Prostate gland (tissue), 2 donors: Measurements from ENCODE around the gene USP9X. TPM values are rescaled to one million over a fixed set of nuclear protein-coding genes. Genes with fewer than 3 reads are reported as not detected.
A peak's percentile ranks its signal among the peaks of the same experiment; 100 is the strongest.

Experiments
- DNase-seq: peaks from one replicate; pipeline ENCODE4 v3.0.0-alpha.2; 2019; ENCODE audit warnings: low spot score
- H3K27ac ChIP-seq, 2 donors: fragments of 200-600 bp; sonication (generic); 2 replicates each; pipeline ENCODE4 v1.5.1; 2017 to 2019
- H3K27me3 ChIP-seq: fragments of 200-600 bp; sonication (generic); replicated peaks from 2 replicates; pipeline ENCODE4 v1.5.1; 2019; ENCODE audit not compliant: insufficient read depth
- H3K36me3 ChIP-seq, 2 donors: fragments of 200-600 bp; sonication (generic); 1 replicate in 1 of 2; 2 replicates in 1 of 2; pipeline versions ENCODE4 v1.5.1 to v1.8.1; 2017 to 2019
- H3K4me1 ChIP-seq: fragments of 200-600 bp; sonication (generic); replicated peaks from 2 replicates; pipeline ENCODE4 v1.5.1; 2019
- H3K4me3 ChIP-seq, 2 donors: fragments of 200-600 bp; sonication (generic); 2 replicates each; pipeline ENCODE4 v1.5.1; 2017 to 2019
- H3K9me3 ChIP-seq: fragments of 200-600 bp; sonication (generic); 2 replicates; pipeline ENCODE4 v1.5.1; 2017
- CTCF ChIP-seq, 4 experiments: fragments of 200-600 bp in 2 of 4; fragments of 450-650 bp in 2 of 4; sonication (generic) in 2 of 4; IDR thresholded peaks; 1 replicate in 3 of 4; 2 replicates in 1 of 4; pipeline ENCODE4 v1.5.1; 2016 to 2019; ENCODE audit warnings: antibody characterized with exemption in 4 of 4, mild to moderate bottlenecking in 2 of 4, moderate library complexity in 2 of 4
- POLR2A ChIP-seq: fragments of 450-650 bp; IDR thresholded peaks from one replicate; pipeline ENCODE4 v1.6.1; 2016; ENCODE audit warnings: antibody characterized with exemption, mild to moderate bottlenecking
- POLR2AphosphoS5 ChIP-seq: sonication (generic); formaldehyde crosslinking; IDR thresholded peaks from one replicate; pipeline ENCODE4 v1.6.1; 2017; ENCODE audit warnings: antibody characterized with exemption
- WGBS: methylation state at CpG from one replicate; pipeline ENCODE4 v1.1.5; 2018; 5-methylcytosine and 5-hydroxymethylcytosine counted together
- intact Hi-C: fragments of 100-400 bp; cut with DNase I; formaldehyde crosslinking; loops from one replicate; pipeline ENCODE4 v1.14.2; 2022
- total RNA-seq, 2 donors: library from RNA; depleted of rRNA; stranded (reverse); fragments of >200 nt; gene quantifications; one replicate each; pipeline ENCODE4 v1.1.0, GENCODE V29; 2016

USP9X gene
- total RNA-seq, 2 donors from 2014 or later = 47.9 to 115 TPM

GRCh38 chrX:41152221-41152620, 67.0 kb downstream of the USP9X start:
- Histone ChIP-seq H3K4me3 (no peak overlapping the region), H3K36me3 (no peaks in the 10 kb centered on the region), H3K27me3 (no peaks in the 10 kb centered on the region), H3K9me3 (no peaks in the 10 kb centered on the region), H3K4me1 (no peaks in the 10 kb centered on the region), H3K27ac (no peak overlapping the region)
- TF ChIP-seq CTCF (IDR thresholded peaks at IDR 0.05) = no peak
- TF ChIP-seq POLR2A = no peak
- no peak for TF ChIP-seq POLR2AphosphoS5
- intact Hi-C loops = no loop called here
- 98% methylated on average over 4 of the region's 4 CpGs for WGBS
- no peak for DNase-seq

- H3K36me3 ChIP-seq = no peaks in the 10 kb centered on the region
- no peak for TF ChIP-seq CTCF (IDR thresholded peaks at IDR 0.05)
- TF ChIP-seq POLR2A = no peak
- TF ChIP-seq POLR2AphosphoS5 = no peak
- H3K27ac ChIP-seq = no peak overlapping the region
- 72% methylated on average over 2 of the region's 2 CpGs for WGBS
- no peak overlapping the region for H3K4me3 ChIP-seq
- intact Hi-C loops = no loop called here
- no peaks in the 10 kb centered on the region for H3K27me3 ChIP-seq
- no peak for DNase-seq
- H3K4me1 ChIP-seq = no peaks in the 10 kb centered on the region
- no peaks in the 10 kb centered on the region for H3K9me3 ChIP-seq
Measured at GRCh38 chrX:41153448-41153847, 68.2 kb downstream of the USP9X start.

- H3K4me3 ChIP-seq = no peak overlapping the region
- DNase-seq = no peak
- no peaks in the 10 kb centered on the region for H3K4me1 ChIP-seq
- H3K27me3 ChIP-seq = no peaks in the 10 kb centered on the region
- H3K9me3 ChIP-seq = no peaks in the 10 kb centered on the region
- intact Hi-C loops = no loop called here
- no peaks in the 10 kb centered on the region for H3K36me3 ChIP-seq
- WGBS = 65% methylated on average over 2 of the region's 2 CpGs
- H3K27ac ChIP-seq = no peak overlapping the region
- TF ChIP-seq POLR2AphosphoS5 (no peak), CTCF (IDR thresholded peaks at IDR 0.05) (no peak)
Measured at GRCh38 chrX:41153957-41154356, 68.7 kb downstream of the USP9X start.

GRCh38 chrX:41164449-41164848, 79.2 kb downstream of the USP9X start:
- no peaks in the 10 kb centered on the region for H3K4me1 ChIP-seq
- no peaks in the 10 kb centered on the region for H3K27me3 ChIP-seq
- WGBS = 60% methylated on average over 4 of the region's 4 CpGs
- intact Hi-C loops = no loop called here
- peak; percentile 17 for DNase-seq
- H3K27ac ChIP-seq = no peak overlapping the region
- no peaks in the 10 kb centered on the region for H3K36me3 ChIP-seq
- no peak overlapping the region for H3K4me3 ChIP-seq
- no peaks in the 10 kb centered on the region for H3K9me3 ChIP-seq
- TF ChIP-seq POLR2A (no peak), POLR2AphosphoS5 (no peak), CTCF (IDR thresholded peaks at IDR 0.05) (no peak)

GRCh38 chrX:41167888-41168287, 82.6 kb downstream of the USP9X start:
- Histone ChIP-seq H3K27me3 (no peaks in the 10 kb centered on the region), H3K4me3 (no peak overlapping the region), H3K36me3 (no peaks in the 10 kb centered on the region), H3K4me1 (no peaks in the 10 kb centered on the region), H3K9me3 (no peaks in the 10 kb centered on the region), H3K27ac (no peak overlapping the region)
- WGBS = 50% methylated on average over 4 of the region's 4 CpGs
- TF ChIP-seq CTCF (IDR thresholded peaks at IDR 0.05) (no peak), POLR2A (no peak), POLR2AphosphoS5 (no peak)
- no peak for DNase-seq
- intact Hi-C loops = no loop called here
